HL-60/S4 treated with phorbol 12-myristate 13-acetate at 8.2 ng/mL for 4 days and 3 days (cell line): ENCODE results near the gene COG6.

Source experiments
- in situ Hi-C: fragments of 300-500 bp; cut with MboI; formaldehyde crosslinking; loops from 2 replicates; pipeline ENCODE4 v1.15.0; 2022; ENCODE audit warnings: low sequenced_read_pairs

COG6 gene

DNA sequence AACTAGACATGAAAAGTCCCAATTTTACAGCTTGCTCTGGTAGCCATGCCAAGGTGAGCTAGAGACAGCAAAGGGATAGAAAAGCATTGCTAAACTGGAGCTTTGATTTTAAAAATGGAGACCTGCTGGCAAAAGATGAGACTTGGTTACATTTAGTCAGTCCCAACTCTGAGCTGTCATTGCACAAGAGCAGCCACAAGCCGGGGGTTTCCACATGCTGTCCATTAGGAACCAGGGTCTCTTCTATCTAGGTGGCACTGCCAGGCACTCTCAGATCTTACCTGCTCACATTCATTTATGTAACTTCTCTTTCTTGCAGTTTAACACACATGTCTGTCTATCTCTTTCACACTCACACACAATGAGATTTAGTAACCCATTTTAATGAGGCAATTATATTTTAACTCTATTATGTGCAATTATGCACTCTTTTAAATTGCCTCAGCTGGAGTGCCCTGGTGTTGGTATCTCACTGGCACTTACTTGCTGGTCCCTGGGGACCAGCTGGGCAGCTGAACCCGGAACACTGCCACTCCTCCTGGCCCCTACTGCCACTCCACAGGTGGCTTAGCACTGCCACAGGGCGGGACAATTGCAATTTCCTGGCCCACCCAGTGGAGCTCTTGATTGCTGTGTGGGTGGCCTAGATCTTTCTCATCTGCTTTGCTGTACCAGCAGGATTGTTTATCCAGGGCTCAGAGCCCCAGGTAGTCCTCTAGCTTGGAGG, 112.5 kb downstream of the COG6 start:
- in situ Hi-C loops, result no loop called here

DNA sequence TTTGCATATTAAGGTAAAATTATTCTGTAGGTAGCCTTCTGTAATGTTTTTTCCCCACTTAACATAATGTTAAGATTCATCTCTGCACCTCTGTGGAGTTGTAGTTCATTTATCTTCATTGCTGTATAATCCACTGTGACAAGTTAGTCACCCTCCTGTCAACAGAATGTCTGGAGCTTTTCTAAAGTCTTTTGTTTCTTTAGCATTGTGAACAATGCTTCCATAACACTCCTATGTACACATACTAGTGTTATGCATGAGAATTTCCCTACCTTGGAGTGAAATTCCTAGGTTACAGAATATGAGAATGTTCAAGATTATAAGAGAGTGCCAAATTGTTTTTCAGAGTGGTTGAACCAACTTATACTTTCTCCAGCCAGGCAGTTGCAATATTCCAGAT, 113.5 kb downstream of the COG6 start:
- in situ Hi-C loops, result no loop called here

DNA sequence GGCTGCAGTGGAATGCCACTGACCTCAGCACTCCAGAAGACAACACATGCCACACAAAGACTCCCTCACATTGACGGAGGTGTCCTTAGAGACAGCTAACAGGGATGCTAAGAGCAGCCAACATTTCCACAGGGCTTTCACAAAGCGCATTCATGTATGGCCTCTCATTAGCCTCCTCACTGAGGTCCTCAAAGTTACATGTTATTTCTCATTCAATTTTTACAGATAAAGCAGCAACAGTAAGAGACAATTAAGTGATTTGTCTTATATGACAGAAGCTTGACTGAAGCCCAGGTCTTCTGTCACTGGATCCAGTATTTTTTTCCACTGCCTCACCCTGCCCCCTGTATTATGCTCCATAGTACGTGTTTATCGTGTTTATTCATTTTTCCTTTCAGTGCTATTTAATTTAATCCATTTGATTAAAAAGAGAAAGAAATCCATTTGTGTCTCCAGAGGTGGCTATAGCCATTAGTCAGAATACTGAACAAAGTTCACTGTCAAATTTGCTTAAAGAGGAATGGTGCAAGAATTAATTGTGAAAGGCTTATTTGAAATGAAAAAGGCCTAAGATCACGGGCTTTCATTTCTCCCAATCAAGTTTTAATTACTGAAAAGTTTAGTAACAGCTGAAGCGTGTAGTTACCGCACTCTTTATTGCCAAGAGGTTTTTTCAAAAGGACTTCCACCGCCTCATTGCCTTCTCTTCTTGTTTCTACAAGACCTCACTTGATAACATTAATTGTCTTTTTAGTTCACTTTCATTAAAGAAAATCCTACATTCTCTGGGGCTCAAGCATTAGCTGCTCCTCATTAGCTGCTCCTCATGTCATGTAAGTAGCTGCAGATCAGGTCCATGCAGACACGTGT, 115.0 kb downstream of the COG6 start:
- in situ Hi-C loops, result no loop called here

DNA sequence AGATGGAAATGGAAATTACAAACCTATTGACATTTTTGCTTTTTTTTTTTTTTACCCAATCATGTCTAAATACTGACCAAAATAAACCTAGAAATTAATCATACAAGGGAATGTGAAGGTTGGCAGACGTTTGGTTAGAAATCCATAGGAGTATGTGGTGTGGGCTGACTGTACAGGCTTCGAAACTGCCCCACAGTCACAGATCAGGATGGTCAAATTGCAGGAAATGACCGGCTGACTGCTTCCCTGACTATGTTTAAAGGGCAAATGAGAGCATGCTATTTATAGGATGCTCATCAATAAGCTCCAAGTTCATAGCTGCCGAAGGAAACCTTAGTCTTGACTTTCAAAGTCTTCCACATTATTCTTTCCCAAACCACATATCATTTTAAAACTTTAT, 118.4 kb downstream of the COG6 start:
- in situ Hi-C loops, result no loop called here

DNA sequence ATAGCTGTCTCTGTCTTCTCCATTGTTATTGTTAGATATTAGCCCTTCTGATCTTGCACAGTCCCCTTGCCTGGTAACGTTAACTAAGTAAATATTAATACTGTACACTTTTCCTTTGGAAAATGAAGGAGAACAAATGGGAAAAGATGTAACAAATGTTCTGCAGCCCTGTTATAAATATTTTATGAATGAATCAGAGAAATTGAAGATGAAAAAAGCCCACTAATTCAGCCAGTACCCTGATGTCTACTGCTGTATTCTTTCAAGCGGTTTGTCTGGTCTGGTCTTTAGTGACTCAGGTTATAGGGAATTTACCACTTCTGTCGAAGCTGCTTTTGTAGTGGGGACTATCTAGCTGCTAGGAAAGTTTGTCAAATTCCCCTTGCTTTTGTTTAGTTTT, 121.0 kb downstream of the COG6 start:
- in situ Hi-C loops, result no loop called here

DNA sequence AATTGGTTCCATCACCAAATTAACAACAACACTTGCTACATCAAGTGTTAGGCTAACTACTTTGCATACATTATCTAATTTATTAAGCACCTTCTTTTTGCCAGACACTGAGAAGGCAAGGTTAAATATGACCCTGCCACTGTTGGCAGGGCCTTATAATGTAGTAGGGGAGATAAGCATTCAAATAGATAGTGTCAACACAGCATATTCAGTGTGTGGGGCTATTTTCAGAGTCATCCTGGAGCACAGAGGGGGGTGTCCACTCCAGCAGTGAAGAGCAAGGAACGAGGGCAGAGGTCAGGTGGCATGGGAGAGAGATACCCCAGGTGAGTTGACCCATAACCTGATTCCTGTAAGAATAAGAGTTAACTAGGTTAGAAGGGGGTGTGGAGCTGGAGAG, 121.6 kb downstream of the COG6 start:
- in situ Hi-C loops, result no loop called here

DNA sequence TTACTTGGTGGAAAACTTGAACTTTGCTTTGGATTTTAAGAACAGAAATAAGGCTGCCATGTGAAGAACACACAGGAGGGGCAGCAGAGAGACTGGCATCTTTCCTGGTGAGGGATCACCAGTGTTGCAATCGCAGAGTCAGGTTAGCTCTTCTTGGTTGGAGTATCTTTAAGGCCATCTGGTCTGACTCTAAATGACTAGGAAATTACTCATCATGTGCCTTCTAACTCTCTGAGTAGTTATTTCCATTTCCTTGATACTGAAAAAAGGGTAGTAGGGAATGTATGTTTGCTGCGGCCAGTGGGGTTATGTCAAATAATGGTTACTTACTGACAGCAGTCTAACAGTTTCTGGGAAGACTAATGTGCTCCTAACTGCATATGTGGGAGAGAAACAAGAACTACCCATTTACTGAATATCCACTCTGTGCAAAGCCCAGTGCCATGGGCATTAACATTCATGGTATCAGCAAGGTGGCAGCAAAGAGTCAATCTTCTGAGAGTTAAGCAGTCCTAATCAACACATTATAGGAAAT, 122.1 kb downstream of the COG6 start:
- in situ Hi-C loops, result no loop called here

DNA sequence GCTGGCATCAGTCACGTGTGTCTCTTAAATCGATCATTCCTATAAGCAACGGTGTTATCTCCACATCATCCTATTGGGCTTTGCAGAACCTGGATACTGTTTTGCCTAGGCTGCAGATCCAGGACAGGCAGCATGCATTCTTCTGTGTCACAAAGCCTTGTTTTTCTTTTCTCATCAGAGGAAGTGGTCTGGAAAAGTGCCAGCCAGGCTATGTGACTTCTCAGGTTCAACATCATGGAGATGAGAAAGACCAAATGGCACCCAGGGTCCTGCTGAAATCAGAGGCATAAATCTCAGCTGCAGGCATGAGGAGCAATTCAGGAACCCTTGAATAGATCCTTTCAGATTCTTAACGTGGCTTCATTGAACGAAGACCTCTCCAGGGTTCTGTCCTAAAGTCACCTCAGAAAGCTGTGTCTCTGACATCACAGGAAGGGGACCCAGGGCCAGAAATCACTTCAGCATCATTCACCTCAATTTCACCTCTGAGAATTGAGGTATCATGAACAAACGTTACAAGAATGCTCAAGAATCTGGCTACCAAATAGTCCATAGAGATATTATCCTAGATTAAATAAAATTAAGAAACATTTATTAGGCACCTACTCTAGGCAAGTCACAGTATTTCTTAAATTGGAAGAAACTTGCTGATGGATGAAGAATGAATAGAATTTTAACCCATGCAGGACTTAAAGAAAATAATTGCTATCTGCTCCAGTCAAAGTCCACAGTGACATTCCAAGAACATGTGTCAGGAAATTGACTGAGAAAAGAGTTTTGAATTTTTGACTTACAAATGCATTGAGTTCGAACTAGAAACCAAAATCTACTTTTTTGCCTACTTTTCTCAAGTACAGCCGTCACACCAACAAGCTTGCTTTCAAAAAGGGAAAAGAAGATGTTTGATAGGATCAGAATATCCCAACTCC, 124.1 kb downstream of the COG6 start:
- in situ Hi-C loops, result no loop called here

DNA sequence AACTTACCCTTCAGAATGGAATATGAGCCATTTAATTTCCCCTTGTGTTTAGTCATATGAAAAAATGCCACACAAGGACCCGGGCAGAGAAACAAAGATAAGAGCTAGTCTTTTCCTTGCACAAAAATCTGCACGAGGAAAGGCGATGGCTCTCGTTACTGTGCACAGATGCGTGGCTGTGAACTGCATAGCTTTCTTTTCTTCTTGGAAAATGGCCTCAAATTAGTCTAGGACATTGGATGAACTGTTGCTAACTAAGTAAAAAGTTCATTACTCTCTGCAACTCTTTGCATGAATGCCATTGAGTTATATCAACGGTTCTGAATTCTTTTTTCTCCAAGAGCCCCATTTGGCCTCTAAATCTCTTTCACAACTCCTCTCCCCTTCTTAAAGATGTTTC, 125.2 kb downstream of the COG6 start:
- in situ Hi-C loops, result no loop called here

DNA sequence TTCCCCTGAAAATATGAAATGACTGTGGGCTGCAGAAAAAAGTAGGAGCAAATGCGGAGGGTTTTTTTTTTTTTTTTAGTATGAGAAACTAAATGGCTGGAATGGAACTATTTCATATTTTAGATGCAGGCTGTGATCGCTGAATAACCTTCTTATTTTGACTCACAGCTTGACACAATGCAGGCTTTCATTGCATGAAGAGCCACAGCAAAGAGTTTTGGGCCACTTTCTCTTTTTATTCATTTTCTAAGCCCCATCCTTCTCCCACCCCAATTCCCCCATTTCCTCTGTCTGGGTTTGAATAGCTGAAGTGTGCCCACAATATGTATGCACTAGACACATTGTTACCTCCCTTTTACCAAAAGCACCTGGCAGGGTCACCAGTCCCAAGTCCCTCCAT, 125.9 kb downstream of the COG6 start:
- in situ Hi-C loops, result no loop called here

DNA sequence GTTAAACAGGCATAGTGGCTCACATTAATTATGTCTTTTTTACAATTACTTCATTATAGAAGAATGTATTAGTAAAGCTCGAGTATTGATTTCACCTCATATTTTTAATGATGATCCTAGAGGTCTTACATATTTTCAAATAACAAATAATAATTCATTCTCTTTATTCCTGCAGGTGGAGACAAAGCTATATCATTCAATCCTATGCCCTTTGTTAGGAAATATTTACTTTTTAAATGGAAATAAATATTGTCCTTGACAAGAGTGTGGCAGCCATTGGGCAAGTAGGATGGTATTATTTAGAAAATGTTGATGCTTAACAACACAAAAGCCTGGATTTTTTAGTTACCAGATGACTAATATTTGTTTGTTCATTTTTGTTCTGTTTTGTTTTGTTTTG, 127.6 kb downstream of the COG6 start:
- in situ Hi-C loops, result no loop called here

DNA sequence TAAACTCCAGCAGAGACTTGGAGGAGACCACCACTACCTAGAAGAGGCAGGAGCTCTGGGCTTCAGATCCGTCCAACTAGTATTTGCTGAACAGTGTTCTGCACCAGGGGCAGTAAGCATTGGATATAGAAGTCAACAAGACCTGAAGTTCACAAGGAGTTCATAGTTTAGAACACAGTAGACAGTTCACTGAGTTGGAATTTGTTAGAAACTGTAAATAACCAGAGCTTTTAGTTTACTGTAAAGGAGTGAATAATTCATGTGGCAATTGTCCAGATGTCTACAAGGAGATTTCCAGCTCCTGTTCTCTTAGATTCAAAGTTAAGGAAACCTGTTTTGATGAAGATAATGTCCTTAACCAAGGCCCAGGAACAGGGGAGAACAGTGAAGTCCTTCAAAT, 128.9 kb downstream of the COG6 start:
- in situ Hi-C loops, result no loop called here

DNA sequence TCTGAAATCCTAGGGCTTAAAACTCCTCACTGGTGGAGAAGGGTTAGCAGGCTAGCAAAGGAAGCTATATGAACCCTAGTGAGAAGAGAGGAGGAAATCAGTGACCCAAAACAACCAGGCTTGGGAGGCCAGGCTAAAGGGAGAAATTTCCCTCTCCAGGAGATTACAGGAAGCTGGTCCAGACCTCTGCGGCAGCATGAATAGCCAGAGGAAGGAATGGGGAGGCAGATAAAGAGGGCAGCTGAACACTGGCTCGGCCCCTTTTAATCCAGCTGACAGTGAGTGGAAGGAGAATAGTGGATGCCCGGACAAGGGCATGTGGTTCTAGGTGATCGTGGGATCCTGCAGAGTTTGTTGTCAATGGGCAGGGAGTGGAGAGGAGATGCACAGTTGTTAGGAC, 130.6 kb downstream of the COG6 start:
- in situ Hi-C loops, result no loop called here

DNA sequence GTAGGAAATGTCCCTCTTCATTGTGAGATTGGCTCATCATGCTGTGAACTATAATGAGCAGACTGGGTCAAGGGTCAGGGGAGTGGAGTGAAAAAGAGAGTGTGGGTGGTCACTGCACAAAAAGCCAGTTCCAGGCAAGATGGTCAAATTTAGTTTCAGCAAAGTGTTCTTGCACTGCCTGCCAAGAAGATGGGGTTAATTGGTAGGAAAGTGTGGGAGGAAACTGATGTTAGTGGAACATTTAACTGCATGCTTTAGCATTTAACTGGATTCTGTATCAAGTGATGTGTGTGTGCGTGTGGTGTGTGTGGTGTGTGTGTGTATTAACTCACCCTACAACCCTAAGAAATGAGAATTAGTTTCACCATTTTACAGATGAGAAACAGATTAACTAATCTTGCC, 131.6 kb downstream of the COG6 start:
- in situ Hi-C loops, result no loop called here

DNA sequence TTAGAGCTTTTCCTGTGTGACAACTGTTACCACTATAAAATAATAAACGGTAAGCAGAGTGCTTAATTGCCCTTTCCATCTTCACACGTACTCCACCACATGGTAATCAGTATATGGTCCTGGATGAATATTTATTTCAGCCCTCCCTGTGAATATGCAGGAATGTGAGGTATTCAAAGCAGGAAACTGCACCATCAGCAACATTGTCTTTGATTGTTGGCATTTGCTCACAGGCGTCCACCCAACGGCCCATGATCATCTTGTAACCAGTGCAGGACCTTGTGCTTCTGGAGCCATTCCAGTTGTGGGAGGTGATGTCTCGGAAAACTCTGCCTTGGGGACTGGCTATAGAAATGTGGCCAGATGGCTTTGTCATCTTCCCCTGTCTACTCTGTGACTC, 132.6 kb downstream of the COG6 start:
- in situ Hi-C loops, result no loop called here

DNA sequence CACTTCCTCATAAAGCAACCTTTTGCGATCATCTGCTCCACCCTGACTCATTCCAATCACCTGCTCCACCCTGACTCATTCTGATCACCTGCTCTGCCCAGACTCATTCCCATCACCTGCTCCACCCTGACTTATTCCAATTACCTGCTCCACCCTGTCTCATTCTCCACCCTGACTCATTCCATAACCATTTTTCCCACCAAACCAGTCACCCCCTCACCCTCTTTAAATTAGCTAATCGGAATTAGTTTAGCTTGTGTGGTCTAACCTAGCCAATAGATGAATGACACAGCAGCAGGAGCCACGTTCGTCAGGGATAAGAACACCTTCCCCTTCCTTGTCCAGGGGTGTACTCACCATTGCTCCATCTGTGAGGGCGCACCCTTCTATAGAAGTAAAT, 134.0 kb downstream of the COG6 start:
- in situ Hi-C loops, result no loop called here
